GM19438 (cell line): ENCODE measurements around the gene HDAC4.
"Not testable (repeated sequence)": the region's sequence is repeated elsewhere in the genome, so short reads cannot be mapped to it uniquely, and the experiment has no call there.

Experiments used
- ATAC-seq: cut with Tn5 transposase; IDR thresholded peaks from one replicate; pipeline ENCODE4 v1.9.1; 2021; ENCODE audit warnings: low read depth; ENCODE audit not compliant: unreplicated experiment

Gene HDAC4

GRCh38 chr2:239085201-239085992, 315.4 kb downstream of the HDAC4 start:
- no peak for ATAC-seq

- no peak for ATAC-seq
Observed at GRCh38 chr2:239084007-239084406, 316.8 kb downstream of the HDAC4 start.

GRCh38 chr2:239082425-239082824, 318.4 kb downstream of the HDAC4 start:
- no peak for ATAC-seq

- no peak for ATAC-seq
Observed at GRCh38 chr2:239081622-239082021, 319.2 kb downstream of the HDAC4 start.

GRCh38 chr2:239081046-239081445, 319.8 kb downstream of the HDAC4 start:
- ATAC-seq, result no peak

- ATAC-seq, result no peak
Observed at GRCh38 chr2:239079671-239080294, 321.0 kb downstream of the HDAC4 start.

- ATAC-seq, result no peak
Observed at GRCh38 chr2:239078128-239078924, 322.5 kb downstream of the HDAC4 start.

- no peak for ATAC-seq
Observed at GRCh38 chr2:239077260-239077659, 323.6 kb downstream of the HDAC4 start.

- no peak for ATAC-seq
Observed at GRCh38 chr2:239075918-239076758, 324.7 kb downstream of the HDAC4 start.

- no peak for ATAC-seq
Observed at GRCh38 chr2:239073745-239074530, 326.9 kb downstream of the HDAC4 start.

- ATAC-seq, result no peak
Observed at GRCh38 chr2:239073270-239073669, 327.6 kb downstream of the HDAC4 start.

- ATAC-seq, result no peak
Observed at GRCh38 chr2:239072786-239073185, 328.0 kb downstream of the HDAC4 start.

- no peak for ATAC-seq
Observed at GRCh38 chr2:239070466-239070865, 330.4 kb downstream of the HDAC4 start.

- not testable (repeated sequence) for ATAC-seq
Observed at GRCh38 chr2:239069362-239070333, 331.2 kb downstream of the HDAC4 start.

- ATAC-seq, result no peak
Observed at GRCh38 chr2:239068411-239068810, 332.4 kb downstream of the HDAC4 start.

GRCh38 chr2:239067196-239067865, 333.5 kb downstream of the HDAC4 start:
- no peak for ATAC-seq

- ATAC-seq, result no peak
Observed at GRCh38 chr2:239066597-239066996, 334.2 kb downstream of the HDAC4 start.

- no peak for ATAC-seq
Observed at GRCh38 chr2:239065962-239066361, 334.9 kb downstream of the HDAC4 start.
